ENCODE results near the gene ADAMTS2.

ADAMTS2 gene

GRCh38 chr5:179122411-179123108, 222.7 kb downstream of the ADAMTS2 start:
- Histone ChIP-seq H3K4me1 (ENCODE audit: control insufficient read depth in 2 of 2, insufficient read depth in 2 of 2, low read length in 2 of 2) (no peaks in the 10 kb centered on the region), H3K27me3 (ENCODE audit: control insufficient read depth in 2 of 2, insufficient read depth in 2 of 2, low read length in 2 of 2) (no peaks in the 10 kb centered on the region), H3K27ac (ENCODE audit: low read depth in 2 of 2, low read length in 2 of 2) (no peak overlapping the region), H3K9me3 (ENCODE audit: control insufficient read depth in 2 of 2, low read length in 2 of 2) (peaks cover 0 to 3% of the 10 kb centered on the region in 2 donors), H3K9ac (ENCODE audit: low read depth in 1 of 2, low read length in 2 of 2) (no peak overlapping the region), H3K4me3 (ENCODE audit: low read length in 2 of 2) (no peak overlapping the region), H3K36me3 (ENCODE audit: control insufficient read depth in 2 of 2, insufficient read depth in 2 of 2, low read length in 2 of 2) (no peaks in the 10 kb centered on the region)

- H3K27ac ChIP-seq (ENCODE audit: low read depth in 2 of 2, low read length in 2 of 2) = no peak overlapping the region
- H3K9me3 ChIP-seq (ENCODE audit: control insufficient read depth in 2 of 2, low read length in 2 of 2) = peaks cover 0 to 3% of the 10 kb centered on the region in 2 donors
- no peaks in the 10 kb centered on the region for H3K27me3 ChIP-seq (ENCODE audit: control insufficient read depth in 2 of 2, insufficient read depth in 2 of 2, low read length in 2 of 2)
- H3K4me3 ChIP-seq (ENCODE audit: low read length in 2 of 2) = no peak overlapping the region
- no peaks in the 10 kb centered on the region for H3K36me3 ChIP-seq (ENCODE audit: control insufficient read depth in 2 of 2, insufficient read depth in 2 of 2, low read length in 2 of 2)
- no peak overlapping the region for H3K9ac ChIP-seq (ENCODE audit: low read depth in 1 of 2, low read length in 2 of 2)
- no peaks in the 10 kb centered on the region for H3K4me1 ChIP-seq (ENCODE audit: control insufficient read depth in 2 of 2, insufficient read depth in 2 of 2, low read length in 2 of 2)
These were observed 223.6 kb downstream of the ADAMTS2 start for GRCh38 chr5:179121667-179122111.

- H3K4me1 ChIP-seq (ENCODE audit: control insufficient read depth in 2 of 2, insufficient read depth in 2 of 2, low read length in 2 of 2) = no peaks in the 10 kb centered on the region
- H3K27ac ChIP-seq (ENCODE audit: low read depth in 2 of 2, low read length in 2 of 2) = no peak overlapping the region
- H3K27me3 ChIP-seq (ENCODE audit: control insufficient read depth in 2 of 2, insufficient read depth in 2 of 2, low read length in 2 of 2) = no peaks in the 10 kb centered on the region
- H3K9ac ChIP-seq (ENCODE audit: low read depth in 1 of 2, low read length in 2 of 2) = no peak overlapping the region
- no peak overlapping the region for H3K4me3 ChIP-seq (ENCODE audit: low read length in 2 of 2)
- peaks cover 0 to 3% of the 10 kb centered on the region in 2 donors for H3K9me3 ChIP-seq (ENCODE audit: control insufficient read depth in 2 of 2, low read length in 2 of 2)
- H3K36me3 ChIP-seq (ENCODE audit: control insufficient read depth in 2 of 2, insufficient read depth in 2 of 2, low read length in 2 of 2) = no peaks in the 10 kb centered on the region
These were observed 224.2 kb downstream of the ADAMTS2 start for GRCh38 chr5:179120951-179121666.

GRCh38 chr5:179120421-179120861, 224.8 kb downstream of the ADAMTS2 start:
- peaks cover 2 to 5% of the 10 kb centered on the region in 2 donors for H3K9me3 ChIP-seq (ENCODE audit: control insufficient read depth in 2 of 2, low read length in 2 of 2)
- no peak overlapping the region for H3K27ac ChIP-seq (ENCODE audit: low read depth in 2 of 2, low read length in 2 of 2)
- H3K27me3 ChIP-seq (ENCODE audit: control insufficient read depth in 2 of 2, insufficient read depth in 2 of 2, low read length in 2 of 2) = no peaks in the 10 kb centered on the region
- H3K4me3 ChIP-seq (ENCODE audit: low read length in 2 of 2) = no peak overlapping the region
- no peaks in the 10 kb centered on the region for H3K36me3 ChIP-seq (ENCODE audit: control insufficient read depth in 2 of 2, insufficient read depth in 2 of 2, low read length in 2 of 2)
- H3K4me1 ChIP-seq (ENCODE audit: control insufficient read depth in 2 of 2, insufficient read depth in 2 of 2, low read length in 2 of 2) = no peaks in the 10 kb centered on the region
- H3K9ac ChIP-seq (ENCODE audit: low read depth in 1 of 2, low read length in 2 of 2) = no peak overlapping the region

- Histone ChIP-seq H3K4me3 (ENCODE audit: low read length in 2 of 2) (no peak overlapping the region), H3K9me3 (ENCODE audit: control insufficient read depth in 2 of 2, low read length in 2 of 2) (peaks cover 3 to 5% of the 10 kb centered on the region in 2 donors), H3K4me1 (ENCODE audit: control insufficient read depth in 2 of 2, insufficient read depth in 2 of 2, low read length in 2 of 2) (no peaks in the 10 kb centered on the region), H3K27me3 (ENCODE audit: control insufficient read depth in 2 of 2, insufficient read depth in 2 of 2, low read length in 2 of 2) (no peaks in the 10 kb centered on the region), H3K27ac (ENCODE audit: low read depth in 2 of 2, low read length in 2 of 2) (no peak overlapping the region), H3K36me3 (ENCODE audit: control insufficient read depth in 2 of 2, insufficient read depth in 2 of 2, low read length in 2 of 2) (no peaks in the 10 kb centered on the region), H3K9ac (ENCODE audit: low read depth in 1 of 2, low read length in 2 of 2) (no peak overlapping the region)
These were observed 225.7 kb downstream of the ADAMTS2 start for GRCh38 chr5:179119415-179120170.

GRCh38 chr5:179118756-179119414, 226.4 kb downstream of the ADAMTS2 start:
- Histone ChIP-seq H3K9ac (ENCODE audit: low read depth in 1 of 2, low read length in 2 of 2) (no peak overlapping the region), H3K9me3 (ENCODE audit: control insufficient read depth in 2 of 2, low read length in 2 of 2) (peaks cover 3 to 5% of the 10 kb centered on the region in 2 donors), H3K27ac (ENCODE audit: low read depth in 2 of 2, low read length in 2 of 2) (no peak overlapping the region), H3K27me3 (ENCODE audit: control insufficient read depth in 2 of 2, insufficient read depth in 2 of 2, low read length in 2 of 2) (no peaks in the 10 kb centered on the region), H3K36me3 (ENCODE audit: control insufficient read depth in 2 of 2, insufficient read depth in 2 of 2, low read length in 2 of 2) (no peaks in the 10 kb centered on the region), H3K4me3 (ENCODE audit: low read length in 2 of 2) (no peak overlapping the region), H3K4me1 (ENCODE audit: control insufficient read depth in 2 of 2, insufficient read depth in 2 of 2, low read length in 2 of 2) (no peaks in the 10 kb centered on the region)

DNA sequence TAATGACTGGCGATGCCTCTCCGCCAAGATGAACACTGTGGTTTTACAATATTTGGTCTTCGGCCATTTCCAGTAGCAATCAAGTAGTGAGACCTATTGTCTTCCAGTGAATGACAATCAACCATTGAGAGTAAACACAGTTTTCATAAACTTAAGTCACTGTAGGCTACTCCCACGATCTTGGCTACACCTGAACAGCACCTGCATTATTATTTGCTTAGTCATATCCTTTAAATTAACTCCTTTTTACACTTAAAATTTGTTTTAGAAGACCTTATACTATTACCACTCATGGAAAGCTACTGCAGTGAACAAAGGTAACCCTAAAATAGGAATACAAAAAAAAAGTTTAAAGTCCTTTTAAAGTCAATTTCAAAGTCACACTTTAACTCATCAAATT, 226.9 kb downstream of the ADAMTS2 start:
- H3K9me3 ChIP-seq (ENCODE audit: control insufficient read depth in 2 of 2, low read length in 2 of 2) = peaks cover 3 to 7% of the 10 kb centered on the region in 2 donors

GRCh38 chr5:179115845-179116524, 229.3 kb downstream of the ADAMTS2 start:
- Histone ChIP-seq H3K4me3 (ENCODE audit: low read length in 2 of 2) (no peak overlapping the region), H3K9me3 (ENCODE audit: control insufficient read depth in 2 of 2, low read length in 2 of 2) (peaks cover 3 to 6% of the 10 kb centered on the region in 2 donors)

More for the DNA sequence above, 226.9 kb downstream of the ADAMTS2 start:
- H3K9ac ChIP-seq (ENCODE audit: low read depth in 1 of 2, low read length in 2 of 2) = no peak overlapping the region
- no peaks in the 10 kb centered on the region for H3K27me3 ChIP-seq (ENCODE audit: control insufficient read depth in 2 of 2, insufficient read depth in 2 of 2, low read length in 2 of 2)
- no peaks in the 10 kb centered on the region for H3K36me3 ChIP-seq (ENCODE audit: control insufficient read depth in 2 of 2, insufficient read depth in 2 of 2, low read length in 2 of 2)
- H3K4me1 ChIP-seq (ENCODE audit: control insufficient read depth in 2 of 2, insufficient read depth in 2 of 2, low read length in 2 of 2) = no peaks in the 10 kb centered on the region
- no peak overlapping the region for H3K27ac ChIP-seq (ENCODE audit: low read depth in 2 of 2, low read length in 2 of 2)
- no peak overlapping the region for H3K4me3 ChIP-seq (ENCODE audit: low read length in 2 of 2)

DNA sequence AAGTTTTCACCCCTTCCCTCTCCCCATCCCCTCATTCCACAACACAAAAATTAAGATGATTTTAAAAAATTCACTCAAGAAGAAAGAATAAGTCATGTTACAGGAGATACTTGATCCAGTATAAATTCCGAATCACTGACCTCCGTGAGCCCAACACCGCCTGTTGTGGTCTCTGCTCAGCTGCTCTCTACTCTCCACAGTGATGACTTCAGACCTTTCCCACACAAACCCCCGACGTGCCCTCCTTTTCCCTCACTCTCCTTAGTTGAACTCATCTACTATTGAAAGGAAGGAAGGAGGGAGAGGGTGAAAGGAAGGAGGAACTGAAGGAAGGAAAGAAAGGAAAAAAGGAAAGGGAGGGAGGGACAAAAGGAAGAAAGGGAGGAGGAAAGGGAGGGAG, 230.0 kb downstream of the ADAMTS2 start:
- Histone ChIP-seq H3K4me1 (ENCODE audit: control insufficient read depth in 2 of 2, insufficient read depth in 2 of 2, low read length in 2 of 2) (no peaks in the 10 kb centered on the region), H3K9me3 (ENCODE audit: control insufficient read depth in 2 of 2, low read length in 2 of 2) (peaks cover 3 to 6% of the 10 kb centered on the region in 2 donors), H3K4me3 (ENCODE audit: low read length in 2 of 2) (no peak overlapping the region), H3K27ac (ENCODE audit: low read depth in 2 of 2, low read length in 2 of 2) (no peak overlapping the region), H3K27me3 (ENCODE audit: control insufficient read depth in 2 of 2, insufficient read depth in 2 of 2, low read length in 2 of 2) (no peaks in the 10 kb centered on the region), H3K36me3 (ENCODE audit: control insufficient read depth in 2 of 2, insufficient read depth in 2 of 2, low read length in 2 of 2) (no peaks in the 10 kb centered on the region), H3K9ac (ENCODE audit: low read depth in 1 of 2, low read length in 2 of 2) (no peak overlapping the region)

More at GRCh38 chr5:179115845-179116524, 229.3 kb downstream of the ADAMTS2 start:
- H3K4me1 ChIP-seq (ENCODE audit: control insufficient read depth in 2 of 2, insufficient read depth in 2 of 2, low read length in 2 of 2) = no peaks in the 10 kb centered on the region
- H3K36me3 ChIP-seq (ENCODE audit: control insufficient read depth in 2 of 2, insufficient read depth in 2 of 2, low read length in 2 of 2) = no peaks in the 10 kb centered on the region
- no peak overlapping the region for H3K27ac ChIP-seq (ENCODE audit: low read depth in 2 of 2, low read length in 2 of 2)
- H3K9ac ChIP-seq (ENCODE audit: low read depth in 1 of 2, low read length in 2 of 2) = no peak overlapping the region
- no peaks in the 10 kb centered on the region for H3K27me3 ChIP-seq (ENCODE audit: control insufficient read depth in 2 of 2, insufficient read depth in 2 of 2, low read length in 2 of 2)
